ENCODE measurements around the gene SMYD3. TPM values are rescaled to one million over a fixed set of nuclear protein-coding genes. Genes with fewer than 3 reads are reported as not detected.
"Not testable (repeated sequence)": the region's sequence is repeated elsewhere in the genome, so short reads cannot be mapped to it uniquely, and the experiment has no call there.

Gene SMYD3
- total RNA-seq, 1 experiment from 2014 or later, result 18.7 TPM

DNA sequence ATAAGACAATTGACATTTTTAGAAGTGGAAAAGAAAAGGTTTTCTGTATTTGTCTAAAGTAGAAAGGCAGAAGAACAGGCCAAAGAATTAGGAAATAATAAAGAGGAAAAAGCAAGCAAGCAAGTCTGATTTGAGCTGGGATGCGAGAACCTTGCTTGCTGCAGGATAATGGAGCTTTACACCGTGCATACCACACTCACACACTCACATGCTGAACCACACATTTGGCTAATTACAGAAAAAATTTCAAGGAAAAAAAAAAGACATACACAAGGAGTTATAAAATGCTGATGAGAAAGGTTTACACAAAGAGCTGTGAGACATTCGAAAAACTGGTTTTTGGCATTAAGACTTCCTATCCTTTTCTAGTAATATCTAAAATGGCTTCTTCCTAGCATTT lies 758.4 kb downstream of the SMYD3 start:
- no peak for DNase-seq (ENCODE audit: low read depth)

GRCh38 chr1:245748240-245748639 lies 758.8 kb downstream of the SMYD3 start:
- DNase-seq (ENCODE audit: low read depth), result no peak

DNA sequence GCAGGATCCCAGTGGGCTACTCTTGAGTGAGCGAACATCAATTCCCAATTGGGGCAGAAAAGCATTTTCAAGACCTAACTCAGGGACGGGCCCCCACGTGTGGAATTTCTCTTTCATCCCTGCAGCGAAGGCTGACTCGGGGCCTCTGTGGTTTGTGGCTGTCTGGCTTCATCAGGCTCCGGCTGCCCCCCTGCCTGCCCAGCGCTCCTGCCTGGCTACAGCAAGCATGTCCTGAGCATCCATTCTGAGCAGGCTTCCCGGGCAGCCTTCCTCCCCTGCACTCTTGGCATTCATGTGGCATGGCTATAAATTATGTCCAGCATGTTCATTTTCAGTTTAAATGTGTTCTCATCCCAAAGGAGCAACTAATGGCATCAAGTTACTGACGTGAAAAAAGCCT lies 764.2 kb downstream of the SMYD3 start:
- DNase-seq (ENCODE audit: low read depth), result peak; percentile 13

GRCh38 chr1:245740336-245740735 lies 766.7 kb downstream of the SMYD3 start:
- DNase-seq (ENCODE audit: low read depth), result not testable (repeated sequence)

GRCh38 chr1:245730801-245731200 lies 776.3 kb downstream of the SMYD3 start:
- no peak for DNase-seq (ENCODE audit: low read depth)

- DNase-seq (ENCODE audit: low read depth), result not testable (repeated sequence)
Measured at GRCh38 chr1:245728035-245728434, 779.0 kb downstream of the SMYD3 start.

- no peak for DNase-seq (ENCODE audit: low read depth)
Measured at GRCh38 chr1:245721488-245721887, 785.6 kb downstream of the SMYD3 start.

DNA sequence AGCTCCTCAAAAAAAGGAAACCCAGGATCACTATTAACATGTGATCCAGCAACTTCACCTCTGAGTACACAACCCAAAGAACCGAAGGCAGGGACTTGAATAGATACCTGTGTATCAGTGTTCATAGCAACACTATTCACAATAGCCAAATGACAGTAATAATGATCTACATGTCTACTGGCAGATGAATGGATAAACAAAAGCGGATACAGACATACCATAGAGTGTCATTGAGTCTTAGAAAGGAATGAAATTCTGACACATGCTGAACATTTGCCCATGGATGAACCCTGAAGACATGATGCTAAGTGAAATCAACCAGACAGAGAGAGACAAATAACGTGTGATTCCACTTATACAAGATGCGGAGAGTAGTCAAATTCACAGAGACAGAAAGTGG lies 788.1 kb downstream of the SMYD3 start:
- DNase-seq (ENCODE audit: low read depth), result no peak

DNA sequence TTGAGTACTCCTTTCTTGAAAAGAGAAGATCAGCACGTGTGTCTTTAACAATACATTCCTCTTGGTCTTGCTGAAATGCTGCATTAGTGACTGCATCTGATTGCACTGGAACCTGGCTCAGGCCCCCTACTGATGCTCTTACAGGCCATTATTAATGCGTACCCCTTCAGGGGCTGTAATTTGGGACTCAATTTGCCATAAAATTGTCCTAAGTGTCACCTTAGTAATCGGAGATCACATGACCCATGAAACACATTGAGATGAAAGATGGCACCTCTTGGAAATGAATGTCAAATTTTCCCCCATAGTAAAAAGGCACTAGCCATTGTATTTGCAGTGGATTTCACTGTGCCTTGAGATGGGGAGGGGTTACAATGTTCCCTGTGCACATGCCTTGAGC lies 789.0 kb downstream of the SMYD3 start:
- no peak for DNase-seq (ENCODE audit: low read depth)

DNA sequence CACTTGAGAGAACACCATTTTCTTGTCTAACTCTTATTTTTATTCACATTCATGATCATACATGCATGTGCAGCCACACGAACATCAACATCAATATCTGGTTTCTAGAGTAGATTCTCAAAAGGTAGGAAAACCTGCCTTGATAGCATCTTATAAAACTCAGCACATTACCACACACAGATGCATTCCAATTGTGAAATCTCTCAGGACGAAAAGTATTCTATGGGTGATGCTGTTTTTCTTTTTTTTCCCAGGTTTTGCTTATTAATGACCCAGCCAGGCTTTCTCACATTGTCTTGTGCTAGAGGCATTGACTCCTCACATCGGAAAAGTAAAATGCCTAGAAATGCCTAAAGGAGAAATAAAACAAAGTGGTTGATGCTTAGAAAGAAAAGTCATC lies 789.5 kb downstream of the SMYD3 start:
- no peak for DNase-seq (ENCODE audit: low read depth)

DNA sequence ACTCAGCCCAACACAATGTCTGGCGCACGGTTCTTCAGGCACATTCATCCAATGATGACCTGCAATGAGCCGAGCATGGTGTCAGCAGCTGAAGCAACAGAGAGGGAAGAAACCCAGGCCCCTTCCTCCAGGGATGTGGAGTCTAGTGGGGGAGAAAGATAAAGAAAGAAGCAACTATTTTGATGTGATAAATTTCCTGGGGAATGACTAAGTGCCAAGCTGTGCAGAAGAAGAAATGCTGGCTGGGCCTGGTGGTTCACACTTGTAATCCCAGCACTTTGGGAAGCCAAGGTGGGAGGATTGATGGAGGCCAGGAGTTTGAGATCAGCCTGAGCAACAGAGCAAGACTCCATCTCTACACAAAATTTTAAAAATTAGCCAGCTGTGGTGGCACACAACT lies 790.5 kb downstream of the SMYD3 start:
- DNase-seq (ENCODE audit: low read depth), result peak; percentile 27

DNA sequence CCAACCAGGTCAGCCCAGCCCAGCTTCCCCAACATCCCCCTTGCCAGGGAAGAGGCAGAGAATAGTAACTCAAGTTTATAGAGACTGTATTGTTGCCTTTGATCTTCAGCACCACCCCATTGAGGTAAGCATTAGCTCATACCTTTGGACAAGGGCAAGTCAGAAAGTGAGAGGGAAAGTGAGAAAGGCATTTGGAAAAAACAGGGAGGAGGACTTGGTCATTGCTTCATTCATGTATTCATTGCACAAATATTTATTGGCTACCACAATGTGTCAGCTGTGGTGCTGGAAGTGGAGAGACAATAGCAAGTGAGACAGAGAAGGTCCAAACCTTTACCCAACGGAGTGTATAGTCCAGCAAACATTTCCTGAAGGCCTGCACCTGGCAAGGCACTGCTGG lies 791.1 kb downstream of the SMYD3 start:
- DNase-seq (ENCODE audit: low read depth), result peak; percentile 95

DNA sequence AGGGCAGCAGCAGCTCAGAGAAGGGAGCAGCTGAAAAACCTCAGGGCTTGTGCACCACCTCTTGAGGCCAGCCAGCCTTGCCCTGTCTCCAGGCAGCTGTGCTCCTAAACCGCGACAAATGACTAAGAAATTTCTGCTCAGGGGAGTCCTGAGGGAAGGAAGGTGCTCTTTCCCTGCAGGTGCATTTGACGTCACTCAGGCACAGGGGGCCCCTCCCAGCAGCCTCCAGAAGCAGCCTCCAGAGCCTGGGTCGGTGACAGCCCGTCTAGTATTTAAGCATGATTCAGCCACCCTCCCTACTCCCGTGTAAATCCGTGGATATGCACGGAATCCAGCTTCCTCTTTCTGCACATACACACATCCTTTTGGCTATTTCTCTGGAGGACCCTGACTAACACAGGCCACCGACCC lies 791.8 kb downstream of the SMYD3 start:
- peak; percentile 56 for DNase-seq (ENCODE audit: low read depth)

GRCh38 chr1:245714027-245714426 lies 793.1 kb downstream of the SMYD3 start:
- not testable (repeated sequence) for DNase-seq (ENCODE audit: low read depth)

- DNase-seq (ENCODE audit: low read depth), result no peak
Measured at GRCh38 chr1:245710961-245711903, 795.8 kb downstream of the SMYD3 start.

- DNase-seq (ENCODE audit: low read depth), result no peak
Measured at GRCh38 chr1:245707941-245708340, 799.1 kb downstream of the SMYD3 start.

DNA sequence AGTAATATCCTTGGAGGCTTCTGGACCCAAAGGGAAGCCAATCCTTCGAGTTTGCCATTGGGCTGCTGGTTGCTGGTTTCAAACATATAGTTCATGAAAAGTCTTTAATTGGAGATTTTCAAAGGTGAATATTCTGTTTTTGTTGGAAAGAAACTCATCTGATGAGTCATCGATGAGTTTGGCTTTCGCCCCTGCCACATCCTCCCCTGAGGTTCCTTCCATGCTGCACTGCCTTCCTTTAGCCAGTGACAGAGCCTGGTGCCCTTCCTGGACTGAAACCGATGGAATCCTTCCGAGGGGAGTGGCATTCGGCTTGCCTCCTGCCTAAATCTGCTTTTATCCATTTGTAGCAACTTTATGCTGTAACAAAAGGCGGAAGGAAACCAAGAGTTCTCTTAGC lies 802.3 kb downstream of the SMYD3 start:
- DNase-seq (ENCODE audit: low read depth), result peak; percentile 91

DNA sequence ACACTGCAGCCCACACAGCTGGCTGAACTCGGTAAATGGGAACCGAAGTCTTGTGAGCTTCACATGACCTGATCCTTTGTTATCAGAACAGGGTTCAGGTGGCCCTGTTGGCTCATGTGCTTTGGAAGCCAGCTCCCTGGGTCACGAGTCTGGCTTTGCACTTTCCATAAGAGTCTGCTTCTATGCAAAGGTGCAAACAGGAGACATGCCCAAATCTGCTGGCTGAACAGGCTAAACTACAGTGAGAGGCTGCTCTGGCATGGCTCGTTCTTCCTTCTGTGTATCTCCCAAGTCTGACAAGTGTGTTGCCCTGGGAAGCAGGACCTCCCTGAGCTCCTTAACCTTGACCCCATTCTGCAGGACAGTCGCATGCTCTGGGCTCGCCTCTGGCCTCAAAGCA lies 802.7 kb downstream of the SMYD3 start:
- no peak for DNase-seq (ENCODE audit: low read depth)

- DNase-seq (ENCODE audit: low read depth), result no peak
Measured at GRCh38 chr1:245702346-245702745, 804.7 kb downstream of the SMYD3 start.

DNA sequence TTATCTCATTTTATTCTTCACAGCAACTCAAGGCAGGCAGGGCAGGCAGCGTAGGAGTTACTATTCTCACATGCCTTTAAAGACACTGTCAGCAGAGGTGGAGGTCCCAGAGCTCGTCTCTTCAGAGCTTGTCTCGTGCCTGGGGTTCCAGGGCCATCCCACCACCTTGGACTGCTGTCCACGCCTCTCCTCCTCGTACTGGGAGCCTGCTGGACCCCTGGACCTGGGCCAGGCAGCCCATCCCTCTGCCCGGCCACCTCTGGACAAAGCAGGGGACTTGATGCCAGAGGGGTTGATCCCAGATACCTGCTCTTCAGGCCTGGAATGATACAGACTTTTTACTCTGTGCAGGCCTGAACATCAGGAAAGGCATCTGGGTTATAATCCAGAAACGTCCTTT lies 805.4 kb downstream of the SMYD3 start:
- DNase-seq (ENCODE audit: low read depth), result no peak

DNA sequence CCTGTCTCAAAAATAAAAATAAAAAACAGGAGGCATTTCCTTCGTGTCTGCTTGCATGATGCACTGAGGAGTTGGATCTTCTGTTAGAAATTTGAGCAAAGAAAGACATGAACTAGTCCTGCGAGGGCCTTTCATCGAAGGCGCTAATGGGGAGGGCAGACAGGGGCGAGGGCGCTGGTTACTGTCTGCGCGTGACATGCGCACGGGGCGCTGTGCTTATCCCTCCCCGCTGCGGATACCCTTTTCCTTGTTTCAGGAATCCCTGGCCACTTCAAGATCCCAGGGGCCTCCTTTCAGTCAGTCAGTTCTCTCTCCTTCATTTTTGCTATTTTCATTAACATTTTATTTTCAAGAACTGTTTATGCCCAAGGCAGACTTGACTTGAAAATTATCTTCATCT lies 806.4 kb downstream of the SMYD3 start:
- DNase-seq (ENCODE audit: low read depth), result no peak
